HK-2 (cell line): ENCODE data around the gene VPS45.
"Not testable (repeated sequence)": the region's sequence is repeated elsewhere in the genome, so short reads cannot be mapped to it uniquely, and the experiment has no call there.

Source experiments
- DNase-seq: peaks from one replicate; pipeline ENCODE4 v3.0.0-alpha.2; 2018; ENCODE audit not compliant: unreplicated experiment

Gene VPS45

GRCh38 chr1:150127868-150128267 lies 60.3 kb downstream of the VPS45 start:
- DNase-seq, result no peak

- no peak for DNase-seq
Measured at GRCh38 chr1:150132372-150132771, 64.8 kb downstream of the VPS45 start.

GRCh38 chr1:150134537-150134936 lies 67.0 kb downstream of the VPS45 start:
- DNase-seq, result no peak

DNA sequence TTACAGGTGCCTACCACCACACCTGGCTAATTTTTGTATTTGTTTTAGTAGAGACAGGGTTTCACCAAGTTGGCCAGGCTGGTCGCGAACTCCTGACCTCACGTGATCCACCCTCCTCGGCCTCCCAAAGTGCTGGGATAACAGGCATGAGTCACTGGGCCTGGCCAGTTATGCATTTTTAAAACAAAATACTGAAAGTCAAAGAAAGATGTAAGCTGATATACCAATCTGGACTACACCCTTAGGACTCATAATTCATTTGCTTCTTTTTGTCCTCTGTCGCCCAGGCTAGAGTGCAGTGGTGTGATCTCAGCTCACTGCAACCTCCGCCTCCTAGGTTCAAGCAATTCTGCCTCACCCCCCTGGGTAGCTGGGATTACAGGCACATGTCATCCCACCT lies 67.8 kb downstream of the VPS45 start:
- DNase-seq, result not testable (repeated sequence)

- no peak for DNase-seq
Measured at GRCh38 chr1:150138044-150138443, 70.5 kb downstream of the VPS45 start.

DNA sequence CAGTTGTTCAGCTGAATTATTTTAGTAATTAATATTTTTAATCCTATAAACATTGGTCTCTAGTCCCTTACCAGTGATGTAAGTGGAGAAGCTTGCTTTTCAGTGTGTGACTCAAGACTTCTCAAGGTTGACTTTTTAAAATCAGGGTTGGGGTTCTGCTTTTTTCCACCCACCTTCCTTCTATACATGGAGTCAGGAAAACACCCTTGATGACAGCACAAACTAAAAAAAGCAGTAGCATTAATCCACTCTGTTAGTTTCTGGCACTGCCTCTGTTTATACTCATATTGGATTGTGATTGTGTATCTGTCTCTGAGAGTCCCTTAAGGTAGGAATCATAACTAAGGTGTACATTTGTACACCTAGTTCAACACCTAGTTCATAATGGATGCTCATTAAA lies 73.9 kb downstream of the VPS45 start:
- DNase-seq, result no peak

DNA sequence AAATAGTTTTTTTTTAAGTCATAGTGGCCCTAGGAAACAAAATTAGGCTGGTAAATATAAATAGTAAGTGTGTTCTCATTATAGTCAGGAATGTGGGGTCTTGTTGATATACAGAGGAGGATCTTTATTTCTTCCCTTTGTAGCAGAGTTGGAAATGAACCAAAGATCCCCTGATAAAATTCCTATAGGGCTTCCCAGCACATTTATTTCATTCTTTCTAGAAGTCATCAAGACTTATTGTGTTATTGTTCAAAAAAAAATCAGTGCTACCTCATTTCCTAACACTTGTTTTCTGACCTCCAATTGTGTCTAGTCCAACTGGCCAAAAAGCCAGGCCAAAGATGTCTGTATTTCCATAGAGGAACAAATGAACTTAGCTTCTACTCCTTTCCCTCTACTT lies 74.5 kb downstream of the VPS45 start:
- no peak for DNase-seq

DNA sequence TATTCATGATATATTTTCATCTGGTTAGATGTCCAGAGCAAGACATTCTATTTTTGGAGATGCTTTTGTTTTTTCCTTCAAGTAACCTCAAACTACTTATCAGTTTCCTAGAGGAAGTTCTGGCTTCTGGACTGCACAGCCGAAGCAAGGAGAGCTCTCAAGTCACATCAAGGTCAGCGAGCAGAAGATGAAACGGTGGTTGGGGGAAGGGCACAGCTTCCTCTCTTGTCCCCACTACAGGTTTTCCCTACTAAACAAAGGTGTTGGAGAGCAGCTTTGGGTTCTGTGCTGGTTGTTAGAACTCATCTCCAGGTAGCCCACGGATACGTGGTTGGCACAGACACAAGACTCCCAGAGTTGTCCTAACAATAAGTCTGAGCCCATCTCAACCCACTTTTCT lies 77.0 kb downstream of the VPS45 start:
- no peak for DNase-seq

- DNase-seq, result not testable (repeated sequence)
Measured at GRCh38 chr1:150146016-150146415, 78.4 kb downstream of the VPS45 start.

DNA sequence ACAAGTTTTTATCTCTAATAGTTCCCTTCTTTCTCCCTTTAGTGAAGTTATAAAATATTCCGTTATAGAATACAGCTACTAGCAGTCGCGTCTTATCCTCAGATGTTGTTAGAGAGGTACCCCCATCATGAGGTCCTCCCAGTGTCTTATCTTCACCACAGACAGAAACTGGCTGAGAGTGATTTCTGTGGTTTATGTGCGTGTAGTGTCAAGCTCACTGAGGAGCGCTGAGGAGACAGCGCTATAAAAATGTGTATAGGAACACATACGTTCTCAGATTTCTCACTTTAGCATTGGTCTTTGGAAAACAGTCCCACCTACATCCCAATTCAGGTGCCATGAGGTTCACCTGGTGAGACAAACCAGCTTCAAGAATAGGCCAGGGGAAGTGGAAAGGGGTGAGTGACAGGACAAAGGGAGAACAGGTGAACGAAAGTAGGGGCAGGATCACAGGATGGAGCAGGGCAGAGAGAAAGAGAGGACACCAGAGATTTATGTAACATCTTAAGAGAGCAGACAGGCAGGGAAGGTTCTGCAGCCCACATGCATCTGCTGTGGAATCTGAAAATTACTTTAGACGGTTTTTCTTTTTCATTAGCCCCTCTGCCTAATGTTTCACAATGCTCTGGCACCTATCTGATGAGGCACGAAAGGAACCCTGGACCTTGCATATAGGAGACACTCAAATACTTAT lies 79.4 kb downstream of the VPS45 start:
- DNase-seq, result no peak

GRCh38 chr1:150148837-150149270 lies 81.3 kb downstream of the VPS45 start:
- DNase-seq, result no peak

DNA sequence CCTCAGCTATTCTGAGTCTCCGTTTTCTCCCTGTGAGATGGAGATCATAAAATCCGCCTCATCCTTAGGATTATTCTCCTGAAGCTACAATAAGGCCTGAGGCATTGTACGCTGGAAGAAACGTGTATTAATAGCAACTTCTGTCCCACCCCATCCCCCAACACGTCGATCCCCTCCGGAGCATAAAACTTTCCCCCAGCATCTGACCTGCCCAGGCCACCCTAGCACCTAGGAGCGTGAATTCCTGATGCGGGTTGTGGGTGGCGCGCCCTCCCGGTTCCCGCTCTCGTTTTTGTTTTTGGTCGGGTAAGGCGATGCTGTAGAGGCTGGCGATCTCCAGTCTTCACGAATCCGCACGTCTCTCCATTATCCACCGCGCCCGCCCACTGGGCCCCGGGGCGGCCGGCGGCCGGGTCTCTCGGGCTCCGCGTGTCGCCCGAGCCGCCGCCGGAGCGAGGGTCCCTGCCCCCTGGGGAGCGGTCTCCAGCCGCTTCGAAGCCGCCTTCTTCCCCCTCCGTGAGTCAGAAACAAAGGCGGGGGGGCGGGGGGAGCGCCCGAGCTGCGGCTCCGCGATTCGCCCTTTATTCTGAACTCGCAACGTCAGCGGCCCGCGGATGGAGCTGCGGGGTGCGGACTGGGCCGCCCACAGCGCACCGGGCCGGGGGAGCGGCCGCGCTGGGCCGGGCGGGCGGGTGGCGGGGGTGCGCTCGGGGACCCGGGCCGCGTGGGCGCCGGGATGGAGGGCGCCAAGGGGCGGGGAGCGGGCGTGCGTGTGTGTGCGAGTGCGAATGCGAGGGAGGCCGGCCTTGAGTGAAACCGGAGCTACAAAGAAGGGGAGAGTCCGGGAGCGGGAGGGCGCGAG lies 81.9 kb downstream of the VPS45 start, which contains the start of gene PLEKHO1:
TSS of gene PLEKHO1 (plus strand) at position 646 of the 862 bp plus-strand sequence. CDS start 342 bp downstream, outside the sequence.
- DNase-seq, result peak; percentile 77

- no peak for DNase-seq
Measured at GRCh38 chr1:150150133-150151021, 82.8 kb downstream of the VPS45 start.

- DNase-seq, result no peak
Measured at GRCh38 chr1:150151291-150152181, 84.0 kb downstream of the VPS45 start.

- no peak for DNase-seq
Measured at GRCh38 chr1:150152182-150152536, 84.6 kb downstream of the VPS45 start.

DNA sequence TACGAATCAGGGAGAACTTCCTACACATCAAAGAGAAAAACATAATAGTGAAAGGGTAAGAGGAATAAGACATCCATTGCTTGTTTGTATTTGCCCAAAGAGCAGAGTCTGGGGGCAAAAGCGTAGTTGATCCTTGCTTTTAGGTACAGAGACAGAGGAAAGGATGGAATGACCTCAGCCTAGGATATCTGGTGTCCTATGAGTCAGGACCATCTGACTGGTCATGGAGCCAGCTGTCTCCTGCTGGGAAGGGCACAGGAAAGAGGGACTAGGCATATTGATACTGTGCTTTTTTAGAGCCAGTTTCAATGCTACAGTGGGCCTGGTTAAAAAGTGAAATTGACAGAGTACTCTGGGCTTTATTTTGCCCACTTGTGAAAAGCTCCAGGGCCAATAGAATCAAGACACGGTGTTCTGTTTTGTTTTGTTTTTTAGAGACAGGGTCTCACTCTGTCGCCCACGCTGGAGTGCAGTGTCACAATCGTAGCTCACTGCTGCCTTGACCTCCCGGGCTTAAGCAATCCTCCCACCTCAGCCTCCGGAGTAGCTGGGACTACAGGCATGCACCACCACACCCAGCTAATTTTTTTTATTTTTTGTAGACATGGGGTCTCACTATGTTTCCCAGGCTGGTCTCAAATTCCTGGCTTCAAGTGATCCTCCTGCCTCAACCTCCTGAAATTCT lies 85.3 kb downstream of the VPS45 start:
- DNase-seq, result peak; percentile 32

DNA sequence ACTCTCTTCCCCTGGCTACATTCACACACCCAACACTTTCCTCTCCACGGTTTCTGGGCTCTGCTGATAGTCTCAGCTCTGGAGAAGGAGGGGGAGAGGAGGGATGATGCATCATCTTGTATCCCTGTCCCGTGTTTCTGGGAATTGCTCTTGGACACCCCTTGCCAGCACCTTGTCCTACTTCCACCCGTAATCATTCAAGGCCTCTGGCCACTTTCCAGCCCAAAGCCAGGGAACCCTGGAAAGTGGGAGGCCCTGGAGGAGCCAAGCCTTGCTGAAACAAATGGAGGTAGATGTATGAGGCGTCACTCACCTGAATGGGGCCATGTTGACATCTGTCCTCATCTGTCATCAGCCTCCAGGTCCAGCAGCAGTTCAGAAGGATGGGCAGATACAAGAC lies 86.6 kb downstream of the VPS45 start:
- DNase-seq, result no peak

- DNase-seq, result no peak
Measured at GRCh38 chr1:150155413-150156071, 88.0 kb downstream of the VPS45 start.

GRCh38 chr1:150156868-150157603 lies 89.5 kb downstream of the VPS45 start:
- no peak for DNase-seq
